Measurements from ENCODE around the gene CACHD1. TPM values are rescaled to one million over a fixed set of nuclear protein-coding genes. Genes with fewer than 3 reads are reported as not detected.

CACHD1 gene
- total and polyA plus RNA-seq, 2 of the 4 experiments (the other 2 are of a cell fraction) = 2.9 to 5.9 TPM

GRCh38 chr1:64542118-64542517, 72.2 kb downstream of the CACHD1 start:
- ChIA-PET CTCF (interaction anchor here (0.7 kb wide), 1 partner anchor 10 kb away, joined by 4 read pairs; no protein-coding TSS in a partner anchor), POLR2A (ENCODE audit: unreplicated experiment) (no interaction called here)
- BruUV-seq (replicated peaks) = no TSS peak
- WGBS, 2 experiments (ENCODE audit: extremely low coverage in 2 of 2, insufficient read length in 1 of 2) = no CpG with 5 or more reads among the region's 4 CpGs
- Histone ChIP-seq H2BK20ac (ENCODE audit: low read depth, low read length) (no peak overlapping the region), H3K4ac (ENCODE audit: low read depth, low read length) (no peak overlapping the region), H3K56ac (ENCODE audit: extremely low read depth, insufficient read depth, low read length) (no peak overlapping the region), H2AK5ac (ENCODE audit: low read depth, low read length) (no peak overlapping the region), H3K23ac (ENCODE audit: low read depth, low read length) (no peak overlapping the region), H3K36me3 (ENCODE audit: control insufficient read depth, insufficient read depth, low read length) (no peaks in the 10 kb centered on the region), H4K91ac (ENCODE audit: insufficient read depth, low read depth, low read length) (no peak overlapping the region), H3K9me1 (ENCODE audit: insufficient read depth, low read length) (no peaks in the 10 kb centered on the region), H4K20me1 (ENCODE audit: insufficient read depth, low read length) (no peaks in the 10 kb centered on the region), H2AFZ (replicated peaks; ENCODE audit: low read length, poor library complexity) (no peak overlapping the region), H3K14ac (replicated peaks; ENCODE audit: low read depth, low read length) (no peak overlapping the region), H3K9ac (ENCODE audit: low read depth, low read length) (no peak overlapping the region), H4K5ac (ENCODE audit: low read depth, low read length) (no peak overlapping the region), H3K4me3 (ENCODE audit: insufficient read depth, low read depth, low read length) (no peak overlapping the region), H4K8ac (ENCODE audit: low read depth in 2 of 2, low read length in 2 of 2) (no peak overlapping the region), H3K9me3 (ENCODE audit: control insufficient read depth, insufficient read depth, low read length) (no peaks in the 10 kb centered on the region), H3K18ac (ENCODE audit: low read depth, low read length) (no peak overlapping the region), H3K27ac (ENCODE audit: insufficient read depth, low read length) (no peak overlapping the region), H3K79me1 (ENCODE audit: low read depth in 1 of 2, low read length in 2 of 2) (no peaks in the 10 kb centered on the region), H3K4me1 (ENCODE audit: control insufficient read depth, insufficient read depth, low read length) (peaks cover 3% of the 10 kb centered on the region), H2BK5ac (ENCODE audit: low read depth, low read length, poor library complexity, severe bottlenecking) (no peak overlapping the region), H3K4me2 (ENCODE audit: low read depth, low read length) (no peak overlapping the region), H2BK120ac (ENCODE audit: low read depth, low read length) (no peak overlapping the region), H3K27me3 (ENCODE audit: control insufficient read depth, insufficient read depth, low read length) (no peaks in the 10 kb centered on the region), H2BK15ac (ENCODE audit: low read depth, low read length) (no peak overlapping the region), H2AK9ac (replicated peaks; ENCODE audit: low read depth, low read length, poor library complexity) (no peak overlapping the region)
- intact Hi-C loops (cut with micrococcal nuclease) = no loop called here
- in situ Hi-C loops (cut with MboI; ENCODE audit: low sequenced_read_pairs) = no loop called here
- DNase-seq (no peak), ATAC-seq (ENCODE audit: low read depth) (no peak)
- dilution Hi-C loops (cut with HindIII; ENCODE audit: low sequenced_read_pairs, unreplicated experiment) = no loop called here
- TF ChIP-seq MAZ (IDR thresholded peaks at IDR 0.05; ENCODE audit: borderline replicate concordance, low read depth, low read length) (no peak), ELK1 (IDR thresholded peaks at IDR 0.05; ENCODE audit: borderline replicate concordance, low read depth, low read length) (no peak), RCOR1 (IDR thresholded peaks at IDR 0.05; ENCODE audit: insufficient replicate concordance, low read length) (no peak), USF2 (IDR thresholded peaks at IDR 0.05; ENCODE audit: low read depth, low read length) (no peak), SMC3 (IDR thresholded peaks at IDR 0.05; ENCODE audit: low read depth, low read length) (no peak), RAD21 (IDR thresholded peaks at IDR 0.05; ENCODE audit: low read length) (no peak)
